ENCODE data around the gene COL9A3.
A peak's percentile ranks its signal among the peaks of the same experiment; 100 is the strongest.

COL9A3 gene

GRCh38 chr20:62799873-62800272 lies 17.0 kb upstream of the COL9A3 start:
- H3K4me3 ChIP-seq (ENCODE audit: low read depth in 1 of 2, low read length in 1 of 2), result no peak overlapping the region
- no peaks in the 10 kb centered on the region for H3K27me3 ChIP-seq
- no peak overlapping the region for H3K27ac ChIP-seq
- H3K9me3 ChIP-seq, result no peaks in the 10 kb centered on the region
- H3K4me1 ChIP-seq (ENCODE audit: control insufficient read depth in 1 of 2, insufficient read depth in 1 of 2, low read depth in 1 of 2, low read length in 1 of 2), result peaks cover 43 to 48% of the 10 kb centered on the region in 2 experiments
- no peak for TF ChIP-seq CTCF (IDR thresholded peaks at IDR 0.05)
- peaks cover 30% of the 10 kb centered on the region for H3K36me3 ChIP-seq

DNA sequence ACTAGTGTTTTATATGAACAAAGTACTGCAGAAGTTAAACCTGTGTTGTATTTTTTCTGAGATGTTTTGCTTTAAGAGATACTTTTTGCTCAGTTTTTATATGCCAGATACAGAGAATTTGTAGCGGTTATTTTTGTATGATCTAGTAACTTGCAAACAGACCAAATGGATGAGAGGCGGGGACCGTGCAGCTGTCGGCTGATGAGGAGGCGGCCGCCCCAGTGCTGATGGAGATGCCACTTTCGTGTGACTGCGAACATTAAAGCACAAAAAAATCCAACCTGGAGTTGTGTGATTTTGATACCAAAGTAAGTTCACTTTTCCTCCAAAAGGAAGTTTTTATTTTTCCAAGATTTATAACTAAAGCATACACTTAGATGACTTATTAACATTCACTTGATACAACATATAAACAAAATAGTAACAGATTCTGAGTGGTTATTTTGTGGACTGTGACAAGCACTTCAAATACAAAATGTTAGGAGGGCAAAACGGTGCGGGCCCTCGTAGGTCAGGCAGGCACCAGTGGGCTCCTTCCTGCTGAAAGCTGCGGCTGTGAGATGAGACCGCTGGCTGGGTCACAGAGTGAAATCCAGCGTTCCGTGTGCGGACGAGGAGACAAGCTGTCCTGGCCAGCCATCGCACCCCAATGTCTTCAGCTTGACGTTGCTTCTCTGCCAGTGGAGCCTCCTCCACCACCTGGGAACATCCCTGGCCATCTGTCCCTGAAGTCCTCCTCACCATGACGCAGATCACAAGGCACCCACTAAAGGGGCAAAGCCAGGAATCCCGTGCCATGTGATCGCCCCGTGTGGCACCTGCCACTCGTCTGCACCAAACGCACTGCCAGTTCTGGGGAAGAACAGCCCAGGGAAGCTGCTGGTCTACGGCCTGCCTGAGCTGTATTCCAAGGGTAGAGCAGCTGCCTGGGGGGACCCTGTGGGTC lies 16.3 kb upstream of the COL9A3 start:
- H3K4me1 ChIP-seq (ENCODE audit: control insufficient read depth in 1 of 2, insufficient read depth in 1 of 2, low read depth in 1 of 2, low read length in 1 of 2), result peaks cover 42 to 44% of the 10 kb centered on the region in 2 experiments
- TF ChIP-seq CTCF (IDR thresholded peaks at IDR 0.05), result no peak
- peaks cover 30% of the 10 kb centered on the region for H3K36me3 ChIP-seq
- H3K9me3 ChIP-seq, result no peaks in the 10 kb centered on the region
- no peak overlapping the region for H3K27ac ChIP-seq
- H3K27me3 ChIP-seq, result no peaks in the 10 kb centered on the region
- no peak overlapping the region for H3K4me3 ChIP-seq (ENCODE audit: low read depth in 1 of 2, low read length in 1 of 2)

- TF ChIP-seq CTCF (IDR thresholded peaks at IDR 0.05), result no peak
Observed at GRCh38 chr20:62801284-62802010, 15.4 kb upstream of the COL9A3 start.

GRCh38 chr20:62802026-62802712 lies 14.7 kb upstream of the COL9A3 start:
- H3K4me1 ChIP-seq (ENCODE audit: control insufficient read depth in 1 of 2, insufficient read depth in 1 of 2, low read depth in 1 of 2, low read length in 1 of 2), result peaks cover 49 to 51% of the 10 kb centered on the region in 2 experiments
- no peaks in the 10 kb centered on the region for H3K9me3 ChIP-seq
- H3K36me3 ChIP-seq, result peaks cover 41% of the 10 kb centered on the region
- H3K4me3 ChIP-seq (ENCODE audit: low read depth in 1 of 2, low read length in 1 of 2), result peak overlapping the region; percentile 18 to 73
- H3K27me3 ChIP-seq, result no peaks in the 10 kb centered on the region
- no peak for TF ChIP-seq CTCF (IDR thresholded peaks at IDR 0.05)
- peak overlapping the region; percentile 94 for H3K27ac ChIP-seq

More at GRCh38 chr20:62801284-62802010, 15.4 kb upstream of the COL9A3 start:
- Histone ChIP-seq H3K4me3 (ENCODE audit: low read depth in 1 of 2, low read length in 1 of 2) (no peak overlapping the region), H3K27ac (peak overlapping the region; percentile 94), H3K27me3 (no peaks in the 10 kb centered on the region), H3K36me3 (peaks cover 33% of the 10 kb centered on the region), H3K4me1 (ENCODE audit: control insufficient read depth in 1 of 2, insufficient read depth in 1 of 2, low read depth in 1 of 2, low read length in 1 of 2) (peaks cover 45 to 48% of the 10 kb centered on the region in 2 experiments), H3K9me3 (no peaks in the 10 kb centered on the region)

DNA sequence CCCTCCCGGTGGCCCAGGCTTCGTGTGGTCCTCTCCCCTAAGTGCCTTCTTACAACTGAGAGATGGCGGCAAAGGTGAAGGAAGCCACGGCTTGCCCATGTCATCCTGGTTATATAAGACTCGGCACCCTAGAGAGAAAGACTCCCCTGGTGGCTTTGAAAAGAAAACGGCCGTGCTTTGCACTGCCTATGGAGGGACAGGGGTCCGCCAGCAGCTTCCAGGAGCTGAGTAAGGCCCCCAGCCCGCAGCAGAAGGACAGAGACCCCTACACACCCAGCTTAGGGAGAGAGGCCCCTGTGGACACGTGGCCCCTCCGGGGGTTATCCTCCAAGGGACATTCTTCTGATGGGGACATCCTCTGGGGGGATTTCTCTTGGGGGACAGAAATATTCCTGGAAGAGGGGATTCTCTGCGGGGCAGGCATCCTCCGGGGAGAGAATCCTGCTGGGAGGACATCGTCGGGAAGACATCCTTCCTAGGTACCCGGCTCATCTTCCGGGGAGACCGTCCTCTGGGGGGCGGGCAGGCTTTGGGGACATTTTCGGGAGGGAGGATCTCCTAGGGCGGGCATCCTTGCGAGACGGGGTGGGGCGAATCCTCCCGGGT lies 12.7 kb upstream of the COL9A3 start:
- Histone ChIP-seq H3K27ac (peak overlapping the region; percentile 94), H3K4me3 (ENCODE audit: low read depth in 1 of 2, low read length in 1 of 2) (peak overlapping the region; percentile 73 to 84), H3K4me1 (ENCODE audit: control insufficient read depth in 1 of 2, insufficient read depth in 1 of 2, low read depth in 1 of 2, low read length in 1 of 2) (peaks cover 54 to 60% of the 10 kb centered on the region in 2 experiments), H3K9me3 (no peaks in the 10 kb centered on the region), H3K36me3 (peaks cover 51% of the 10 kb centered on the region), H3K27me3 (no peaks in the 10 kb centered on the region)
- TF ChIP-seq CTCF (IDR thresholded peaks at IDR 0.05), result no peak

All from neutrophil (primary cell).